Measurements from ENCODE around the gene CDHR3. TPM values are rescaled to one million over a fixed set of nuclear protein-coding genes. Genes with fewer than 3 reads are reported as not detected.

The CDHR3 gene
- total and polyA plus RNA-seq, 2 donors (not counting 3 experiments of a cell fraction or from before 2014, with no cell fraction given): 0.46 to 2.3 TPM

GRCh38 chr7:106047818-106048705 lies 85.0 kb downstream of the CDHR3 start:
- no peak overlapping the region for H3K9ac ChIP-seq (replicated peaks; ENCODE audit: extremely low read depth, insufficient read depth, low read length)
- H3K27ac ChIP-seq (ENCODE audit: insufficient read depth, low read depth, low read length): no peak overlapping the region
- no peaks in the 10 kb centered on the region for H3K79me2 ChIP-seq (ENCODE audit: control insufficient read depth, insufficient read depth, low read length)
- no peaks in the 10 kb centered on the region for H3K36me3 ChIP-seq (ENCODE audit: control insufficient read depth in 2 of 2, extremely low read depth in 1 of 2, insufficient read depth in 2 of 2, low read length in 2 of 2)
- CTCF ChIA-PET: interaction anchor here (0.7 to 1.9 kb wide), 4 partner anchors 10 to 392 kb away, joined by 3 to 12 read pairs (median 4); no protein-coding TSS in a partner anchor
- TF ChIP-seq EZH2 (IDR thresholded peaks at IDR 0.05; ENCODE audit: borderline replicate concordance, low read depth, low read length, severe bottlenecking) (no peak), JUN (IDR thresholded peaks at IDR 0.05; ENCODE audit: borderline replicate concordance, insufficient read depth, insufficient read length, low read depth) (no peak), MAX (IDR thresholded peaks at IDR 0.05; ENCODE audit: insufficient read depth, insufficient read length) (no peak), MYC (IDR thresholded peaks at IDR 0.05; ENCODE audit: low read depth, low read length) (no peak), POLR2A (IDR thresholded peaks at IDR 0.05; ENCODE audit: low read depth, low read length) (no peak), FOS (IDR thresholded peaks at IDR 0.05; ENCODE audit: borderline replicate concordance, insufficient read depth, low read length) (no peak), POLR2AphosphoS5 (IDR thresholded peaks at IDR 0.05; ENCODE audit: insufficient read depth, low read depth, low read length) (no peak), GATA2 (IDR thresholded peaks at IDR 0.05; ENCODE audit: insufficient read depth, insufficient read length, low read depth, low read length) (no peak)
- TF ChIP-seq, protein P1, sequence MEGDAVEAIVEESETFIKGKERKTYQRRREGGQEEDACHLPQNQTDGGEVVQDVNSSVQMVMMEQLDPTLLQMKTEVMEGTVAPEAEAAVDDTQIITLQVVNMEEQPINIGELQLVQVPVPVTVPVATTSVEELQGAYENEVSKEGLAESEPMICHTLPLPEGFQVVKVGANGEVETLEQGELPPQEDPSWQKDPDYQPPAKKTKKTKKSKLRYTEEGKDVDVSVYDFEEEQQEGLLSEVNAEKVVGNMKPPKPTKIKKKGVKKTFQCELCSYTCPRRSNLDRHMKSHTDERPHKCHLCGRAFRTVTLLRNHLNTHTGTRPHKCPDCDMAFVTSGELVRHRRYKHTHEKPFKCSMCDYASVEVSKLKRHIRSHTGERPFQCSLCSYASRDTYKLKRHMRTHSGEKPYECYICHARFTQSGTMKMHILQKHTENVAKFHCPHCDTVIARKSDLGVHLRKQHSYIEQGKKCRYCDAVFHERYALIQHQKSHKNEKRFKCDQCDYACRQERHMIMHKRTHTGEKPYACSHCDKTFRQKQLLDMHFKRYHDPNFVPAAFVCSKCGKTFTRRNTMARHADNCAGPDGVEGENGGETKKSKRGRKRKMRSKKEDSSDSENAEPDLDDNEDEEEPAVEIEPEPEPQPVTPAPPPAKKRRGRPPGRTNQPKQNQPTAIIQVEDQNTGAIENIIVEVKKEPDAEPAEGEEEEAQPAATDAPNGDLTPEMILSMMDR (IDR thresholded peaks at IDR 0.05; ENCODE audit: extremely low read depth in 1 of 2, insufficient read depth in 1 of 2, low read depth in 1 of 2, low read length in 2 of 2): no peak
- no peak for FAIRE-seq
- H4K20me1 ChIP-seq (replicated peaks; ENCODE audit: control insufficient read depth, extremely low read depth, insufficient read depth, low read length): no peaks in the 10 kb centered on the region
- intact Hi-C loops (cut with micrococcal nuclease): loop anchor here (10.0 kb wide), 1 partner anchor 643 kb away; no protein-coding TSS in a partner anchor
- no TSS peak for BruUV-seq (replicated peaks)
- peaks cover 19% of the 10 kb centered on the region in 2 experiments for H3K27me3 ChIP-seq (ENCODE audit: control insufficient read depth in 2 of 2, insufficient read depth in 2 of 2, low read length in 2 of 2)
- H2AFZ ChIP-seq (ENCODE audit: low read depth, low read length): no peak overlapping the region
- dilution Hi-C loops (cut with MboI; ENCODE audit: extremely low pct_ligation_motif_present, low sequenced_read_pairs): no loop called here
- DNase-seq (ENCODE audit: low read depth, low spot score): no peak
- no peaks in the 10 kb centered on the region for H3K4me1 ChIP-seq (ENCODE audit: control insufficient read depth, extremely low read depth, insufficient read depth, low read length)
- no peak overlapping the region for H3K4me3 ChIP-seq (replicated peaks in 1 of 3; ENCODE audit: insufficient read depth in 1 of 3, low read depth in 1 of 3, low read length in 3 of 3)
- no peaks in the 10 kb centered on the region for H3K9me1 ChIP-seq (replicated peaks; ENCODE audit: control insufficient read depth, extremely low read depth, insufficient read depth, low read length)
- no peak overlapping the region for H3K4me2 ChIP-seq (ENCODE audit: insufficient read depth, low read length)
- POLR2A ChIA-PET: no interaction called here
- no peaks in the 10 kb centered on the region for H3K9me3 ChIP-seq (replicated peaks; ENCODE audit: control insufficient read depth, insufficient read depth, low read length)

Data from endothelial cell of umbilical vein (primary cell).